Activated CD8-positive, alpha-beta memory T cell treated with anti-CD3 and anti-CD28 coated beads for 4 hours (primary cell): ENCODE results near the gene ZNRF4.
"Not testable (repeated sequence)": the region's sequence is repeated elsewhere in the genome, so short reads cannot be mapped to it uniquely, and the experiment has no call there.

Experiments
- DNase-seq, 2 donors: peaks; one replicate each; pipeline ENCODE4 v3.0.0-alpha.2; 2020; ENCODE audit warnings: low read depth in 2 of 2

ZNRF4 gene

DNA sequence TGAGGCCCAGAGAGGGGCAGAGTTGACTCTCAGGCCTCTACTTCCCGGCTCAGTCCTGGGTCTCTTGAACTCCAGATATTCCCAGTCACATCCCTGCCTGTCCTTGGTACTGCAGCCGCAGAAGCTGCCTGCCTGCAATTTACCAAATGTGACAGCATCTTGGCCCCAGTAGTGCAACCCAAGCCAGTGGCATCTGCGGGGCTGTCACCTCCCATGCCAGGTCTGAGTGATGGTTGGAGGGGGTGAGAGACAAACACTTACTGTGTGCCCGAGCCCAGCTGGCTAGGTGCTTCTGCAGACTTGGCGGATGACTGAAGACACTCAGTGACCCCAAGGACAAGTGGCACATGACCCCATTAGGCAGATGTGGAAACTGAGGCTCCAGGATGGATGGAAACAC, 18.4 kb downstream of the ZNRF4 start:
- DNase-seq: no peak

DNA sequence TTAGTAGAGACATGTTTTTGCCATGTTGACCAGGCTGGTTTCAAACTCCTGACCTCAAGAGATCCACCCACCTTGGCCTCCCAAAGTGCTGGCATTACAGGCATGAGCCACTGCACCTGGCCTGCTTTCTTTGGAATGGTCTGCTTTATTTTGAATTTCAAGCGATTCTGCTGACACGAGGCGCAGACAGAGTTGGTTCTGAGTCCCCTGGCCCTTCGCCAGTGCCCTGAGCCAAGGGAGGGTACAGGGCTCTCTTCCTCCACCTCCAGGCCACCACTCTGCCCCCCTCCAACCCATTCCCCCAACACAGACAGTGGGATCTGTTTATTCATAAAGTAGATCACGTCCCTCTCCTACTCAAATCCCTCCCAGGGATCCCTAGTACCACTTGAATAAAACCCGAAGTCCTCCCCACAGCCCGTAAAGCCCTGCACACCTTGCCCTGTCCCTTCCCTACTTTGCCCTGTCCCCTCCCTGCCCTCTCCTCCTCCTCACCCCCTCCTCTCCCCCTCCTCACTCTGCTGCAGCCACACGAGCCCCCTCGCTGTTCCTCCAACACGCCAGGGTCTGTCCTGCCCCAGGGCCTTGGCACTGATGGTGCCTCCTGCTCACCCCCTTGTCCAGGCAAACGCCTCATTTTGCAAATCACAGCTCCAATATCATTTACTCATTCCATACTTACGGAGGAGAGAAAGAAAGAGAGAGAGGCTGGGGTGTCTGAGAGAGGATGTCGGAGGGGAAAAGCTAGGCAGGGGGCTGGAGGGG, 22.4 kb downstream of the ZNRF4 start:
- no peak for DNase-seq

DNA sequence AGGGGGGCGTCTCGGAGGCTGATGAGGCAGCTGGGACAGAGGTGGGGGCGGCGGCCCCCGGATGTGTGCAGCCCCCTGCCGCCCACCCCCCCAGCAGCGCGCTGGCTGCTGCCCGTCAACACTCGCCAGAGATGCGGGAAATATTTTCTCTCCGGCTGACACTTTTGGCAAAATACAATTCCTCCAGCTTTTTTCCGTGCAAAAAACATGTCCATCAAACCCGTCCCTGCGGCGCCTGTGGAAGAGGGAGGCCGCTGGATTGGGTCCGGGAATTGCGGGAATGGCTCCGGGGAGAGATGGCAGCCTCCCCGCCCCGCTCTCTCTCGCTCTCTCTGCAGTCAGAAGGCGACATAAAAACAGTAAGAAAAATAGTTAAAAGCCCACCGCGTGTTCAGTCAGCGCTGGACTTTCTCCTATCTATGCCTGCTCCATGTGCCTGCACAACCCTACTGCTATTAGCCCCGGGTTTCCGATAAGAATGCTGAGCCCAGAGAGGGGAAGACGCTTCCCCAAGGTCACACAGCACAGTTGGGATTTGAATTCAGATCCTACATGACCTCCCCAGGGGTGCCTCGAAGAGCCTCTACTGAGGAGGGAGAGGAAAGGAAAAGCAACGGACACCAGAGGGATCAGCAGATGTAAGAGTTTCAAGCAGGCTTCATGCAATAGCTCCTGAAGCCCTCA, 23.2 kb downstream of the ZNRF4 start:
- no peak for DNase-seq

GRCh38 chr19:5478925-5479588, 23.8 kb downstream of the ZNRF4 start:
- no peak for DNase-seq

GRCh38 chr19:5479958-5480357, 24.7 kb downstream of the ZNRF4 start:
- no peak for DNase-seq

- DNase-seq: no peak
Observed at GRCh38 chr19:5480427-5480836, 25.2 kb downstream of the ZNRF4 start.

GRCh38 chr19:5481957-5482356, 26.7 kb downstream of the ZNRF4 start:
- no peak for DNase-seq

GRCh38 chr19:5484398-5485285, 29.4 kb downstream of the ZNRF4 start:
- DNase-seq: no peak

- DNase-seq: no peak
Observed at GRCh38 chr19:5485286-5485636, 30.0 kb downstream of the ZNRF4 start.

- DNase-seq: not testable (repeated sequence)
Observed at GRCh38 chr19:5485658-5486057, 30.4 kb downstream of the ZNRF4 start.

DNA sequence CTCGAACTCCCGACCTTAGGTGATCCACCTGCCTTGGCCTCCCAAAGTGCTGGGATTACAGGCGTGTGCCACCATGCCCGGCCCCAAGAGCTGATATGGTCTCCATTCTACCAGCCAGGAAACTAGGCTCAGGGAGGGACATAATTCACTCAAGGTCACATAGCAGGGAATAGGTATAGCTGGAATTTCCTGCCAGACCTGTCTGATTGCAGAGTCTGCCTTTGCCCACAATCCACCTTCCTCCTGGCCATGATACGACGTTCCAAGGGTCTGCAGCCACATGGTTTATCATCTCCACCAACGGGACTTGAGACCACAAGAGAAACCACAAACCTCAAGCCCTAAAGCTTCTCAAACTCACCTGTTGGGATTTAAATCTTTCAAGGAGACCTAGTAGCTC, 32.0 kb downstream of the ZNRF4 start:
- DNase-seq: no peak

DNA sequence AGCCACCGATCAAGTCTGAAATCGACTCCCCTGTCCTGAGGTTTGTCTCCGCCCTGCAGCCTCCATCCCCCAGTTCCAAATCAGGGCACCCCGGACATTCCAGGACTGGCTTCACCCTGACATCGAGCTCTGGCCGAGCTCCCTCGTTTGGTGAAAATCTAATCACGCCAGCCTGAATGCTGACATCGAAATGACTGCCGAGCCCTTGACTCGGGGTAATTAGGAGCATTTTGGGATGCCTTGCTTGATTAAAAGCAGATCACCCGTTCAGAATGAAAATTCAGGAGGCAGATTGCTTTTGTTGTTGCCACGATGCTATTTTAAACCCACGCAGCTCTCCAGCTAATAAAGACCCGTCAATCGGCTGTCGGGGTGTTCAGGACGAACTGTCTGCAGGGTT, 34.3 kb downstream of the ZNRF4 start:
- no peak for DNase-seq

GRCh38 chr19:5491565-5491964, 36.3 kb downstream of the ZNRF4 start:
- no peak for DNase-seq

DNA sequence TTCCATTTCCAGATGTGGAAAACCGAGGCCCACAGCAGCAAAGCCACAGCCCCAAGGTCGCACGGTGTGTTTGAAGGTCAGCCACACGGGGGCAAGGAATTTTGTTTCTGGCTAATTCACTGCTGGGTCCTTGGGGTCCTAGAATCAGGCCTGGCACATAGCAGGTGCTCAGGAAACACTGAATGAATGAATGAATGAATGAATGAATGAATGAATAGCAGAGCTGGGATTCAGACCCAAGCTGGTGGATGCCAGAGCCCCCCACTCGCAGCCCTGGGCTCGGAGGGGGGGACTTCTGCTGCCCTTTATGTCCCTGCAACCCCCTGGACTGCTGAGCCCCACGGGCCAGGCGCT, 37.0 kb downstream of the ZNRF4 start:
- no peak for DNase-seq

DNA sequence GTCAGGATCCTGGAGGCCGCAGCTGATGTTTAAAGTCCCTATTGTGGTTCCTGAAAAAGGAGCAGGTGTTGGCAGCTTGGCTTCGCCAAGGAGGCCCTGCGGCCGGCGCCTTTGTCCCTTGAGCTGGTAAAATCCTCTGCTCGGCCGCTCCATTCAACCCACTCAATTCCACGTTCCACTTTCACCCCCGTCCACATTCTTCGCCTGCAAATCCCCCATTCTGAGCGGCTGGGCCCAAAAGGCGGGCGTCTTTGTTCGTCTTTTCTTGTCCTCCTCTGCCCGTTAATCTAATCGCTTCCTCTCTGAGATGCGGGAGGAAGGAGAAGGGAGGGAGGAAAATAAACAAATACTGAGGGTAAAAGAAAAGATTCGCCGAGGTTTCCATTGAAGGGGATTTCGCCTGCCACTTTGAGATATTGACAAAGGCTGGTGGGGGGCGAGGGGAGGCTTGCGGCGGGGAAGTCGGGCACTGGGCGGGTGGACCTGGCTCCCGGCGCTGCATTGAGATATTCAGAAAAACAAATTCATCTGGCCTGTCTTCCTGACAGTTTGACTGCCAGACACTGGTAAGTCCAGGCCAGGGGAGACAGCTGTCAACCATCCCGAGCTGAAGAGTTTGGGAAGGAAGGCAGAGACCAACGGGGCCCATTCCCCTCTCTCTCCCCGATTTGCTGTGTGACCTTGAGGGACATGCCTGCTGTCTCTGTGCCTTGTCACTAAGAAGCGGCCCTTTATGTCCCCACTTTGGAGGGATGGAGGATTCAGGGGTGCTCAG, 37.6 kb downstream of the ZNRF4 start:
- DNase-seq: no peak

- DNase-seq: no peak
Observed at GRCh38 chr19:5494773-5495172, 39.6 kb downstream of the ZNRF4 start.

GRCh38 chr19:5495792-5496191, 40.6 kb downstream of the ZNRF4 start:
- DNase-seq: no peak

DNA sequence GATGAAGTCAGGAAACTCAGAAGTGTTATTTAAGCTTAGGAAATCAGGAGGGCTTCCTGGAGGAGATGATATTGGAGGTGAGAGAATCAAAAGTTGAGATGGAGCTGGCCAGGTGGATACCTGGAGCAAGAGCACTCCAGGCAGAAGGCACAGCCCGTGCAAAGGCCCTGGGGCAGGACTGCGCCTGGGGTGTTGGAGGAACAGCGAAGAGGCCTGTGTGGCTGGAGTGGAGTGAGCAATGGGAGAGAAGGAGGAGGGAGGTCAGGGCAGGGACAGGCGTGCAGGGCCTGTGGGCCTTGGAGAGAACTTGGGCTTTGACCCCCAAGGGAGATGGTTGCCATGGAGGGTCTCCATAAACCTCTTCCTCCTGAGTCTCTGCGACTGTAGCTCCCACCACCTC, 42.1 kb downstream of the ZNRF4 start:
- DNase-seq: no peak

DNA sequence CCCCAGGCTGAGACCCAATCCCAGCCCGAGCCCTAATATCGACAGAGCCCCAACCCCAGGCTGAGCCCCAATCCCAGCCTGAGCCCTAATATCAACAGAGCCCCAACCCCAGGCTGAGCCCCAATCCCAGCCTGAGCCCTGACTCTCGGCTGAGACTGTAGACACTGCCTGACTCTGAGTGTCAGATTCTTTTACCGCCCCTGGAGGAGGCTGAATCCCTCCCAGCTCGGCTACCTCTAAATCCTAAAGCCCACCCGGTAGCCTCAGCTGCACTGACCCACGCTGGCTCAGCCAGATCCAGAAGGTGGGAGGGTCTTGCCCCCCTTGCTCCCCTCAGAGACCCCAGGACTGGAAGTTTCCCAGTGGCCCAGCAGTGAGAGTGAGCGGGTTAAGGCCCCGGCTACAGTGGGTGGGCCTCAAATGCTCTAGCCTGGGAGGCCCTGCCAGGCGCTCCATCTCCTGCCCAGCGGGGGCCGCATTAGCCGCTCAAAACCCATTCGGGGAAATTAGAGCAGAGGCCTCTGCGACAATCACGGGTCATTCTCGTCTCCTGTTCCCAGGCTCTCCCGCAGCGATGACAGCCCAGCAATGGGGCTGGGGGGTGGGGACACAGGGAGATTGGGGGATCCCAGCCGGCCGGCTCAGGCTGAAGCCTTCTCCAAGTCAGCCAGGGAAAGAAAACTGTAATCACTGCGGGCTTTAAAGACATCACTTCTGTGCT, 43.8 kb downstream of the ZNRF4 start:
- DNase-seq: no peak

GRCh38 chr19:5501907-5502306, 46.7 kb downstream of the ZNRF4 start:
- DNase-seq: no peak

- no peak for DNase-seq
Observed at GRCh38 chr19:5503598-5503997, 48.4 kb downstream of the ZNRF4 start.
